GM18873 (cell line): ENCODE measurements around the gene LY6G6D.
A peak's percentile ranks its signal among the peaks of the same experiment; 100 is the strongest.

Experiments used
- ATAC-seq: cut with Tn5 transposase; IDR thresholded peaks from one replicate; pipeline ENCODE4 v1.9.1; 2021; ENCODE audit warnings: mild to moderate bottlenecking, moderate library complexity, moderate number of reproducible peaks; ENCODE audit not compliant: unreplicated experiment, low FRiP score

Gene LY6G6D, protein sequence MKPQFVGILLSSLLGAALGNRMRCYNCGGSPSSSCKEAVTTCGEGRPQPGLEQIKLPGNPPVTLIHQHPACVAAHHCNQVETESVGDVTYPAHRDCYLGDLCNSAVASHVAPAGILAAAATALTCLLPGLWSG

DNA sequence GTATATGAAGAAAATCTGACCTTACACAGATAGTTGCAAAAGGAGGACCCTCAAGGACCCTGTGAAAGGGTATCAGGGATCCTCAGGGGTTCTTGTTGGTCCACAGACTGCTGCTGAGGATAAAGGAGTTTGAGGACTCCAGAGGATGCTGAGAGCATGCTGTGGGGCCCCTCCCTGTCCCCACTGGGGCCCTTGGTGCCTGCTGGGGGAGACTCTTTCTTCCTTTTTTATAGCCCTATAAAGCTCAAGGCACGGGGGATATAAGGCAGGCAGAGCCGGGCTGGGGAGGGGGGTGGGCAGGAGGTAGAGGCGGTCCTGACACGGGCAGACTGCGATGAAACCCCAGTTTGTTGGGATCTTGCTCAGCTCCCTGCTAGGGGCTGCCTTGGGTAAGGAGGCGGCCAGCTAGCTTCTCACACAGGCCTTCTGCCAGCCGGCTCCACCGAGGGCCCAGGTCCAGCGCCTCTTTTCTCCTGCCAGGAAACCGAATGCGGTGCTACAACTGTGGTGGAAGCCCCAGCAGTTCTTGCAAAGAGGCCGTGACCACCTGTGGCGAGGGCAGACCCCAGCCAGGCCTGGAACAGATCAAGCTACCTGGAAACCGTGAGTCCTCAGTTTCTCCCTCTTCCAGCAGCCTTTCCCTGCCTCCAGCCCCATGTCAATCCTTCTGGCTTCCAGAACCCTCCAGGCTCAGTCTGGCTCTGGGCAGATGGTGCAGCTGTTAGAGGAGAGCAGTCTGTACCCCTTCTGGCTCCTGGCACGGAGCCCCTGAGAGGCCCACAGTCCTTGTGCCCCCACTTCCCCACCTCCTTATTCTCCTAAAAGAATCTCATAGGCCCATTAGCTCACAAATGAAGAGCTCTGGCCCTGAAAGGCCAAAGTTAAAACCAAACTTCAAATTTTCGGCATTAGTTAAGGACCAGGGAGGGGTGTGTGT, at the start of gene LY6G6D:
Gene LY6G6D (plus strand): TSS at position 327 of the 937 bp plus-strand sequence. CDS start 8 bp downstream, at position 335.
- no peak for ATAC-seq

DNA sequence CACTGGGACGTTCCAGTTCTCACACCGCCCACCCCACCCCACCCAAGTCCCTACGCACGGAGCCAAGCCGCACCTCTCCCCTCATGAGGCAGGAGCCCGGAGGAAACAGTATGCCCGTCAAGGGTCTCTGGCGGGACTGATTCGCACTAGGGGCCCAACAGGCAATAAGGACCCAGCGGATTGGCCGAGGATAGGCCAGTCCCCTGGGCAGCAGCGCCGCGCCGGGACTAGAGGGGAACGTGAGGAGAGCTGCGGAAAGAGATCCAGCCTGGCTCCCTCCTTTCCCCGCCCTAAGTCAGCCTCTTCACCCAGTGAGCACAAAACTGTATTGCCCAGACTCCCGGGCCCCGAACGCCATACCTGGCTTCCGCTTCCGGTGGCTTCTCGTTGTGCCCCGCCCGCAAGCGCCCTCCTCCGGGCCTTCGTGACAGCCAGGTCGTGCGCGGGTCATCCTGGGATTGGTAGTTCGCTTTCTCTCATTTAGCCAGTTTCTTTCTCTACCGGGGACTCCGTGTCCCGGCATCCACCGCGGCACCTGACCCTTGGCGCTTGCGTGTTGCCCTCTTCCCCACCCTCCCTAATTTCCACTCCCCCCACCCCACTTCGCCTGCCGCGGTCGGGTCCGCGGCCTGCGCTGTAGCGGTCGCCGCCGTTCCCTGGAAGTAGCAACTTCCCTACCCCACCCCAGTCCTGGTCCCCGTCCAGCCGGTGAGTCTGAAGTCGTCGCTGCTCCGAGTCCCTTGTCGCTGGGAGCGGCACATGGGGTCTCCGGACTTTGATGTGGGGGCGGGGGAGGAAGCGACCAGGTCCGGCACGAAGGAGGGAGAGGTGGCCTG, 49.4 kb upstream of the LY6G6D start, which contains the start of gene CSNK2B:
Gene CSNK2B (plus strand): TSS at position 580 of the 836 bp plus-strand sequence. CDS start 752 bp downstream, outside the sequence.
- ATAC-seq: peak; percentile 79

DNA sequence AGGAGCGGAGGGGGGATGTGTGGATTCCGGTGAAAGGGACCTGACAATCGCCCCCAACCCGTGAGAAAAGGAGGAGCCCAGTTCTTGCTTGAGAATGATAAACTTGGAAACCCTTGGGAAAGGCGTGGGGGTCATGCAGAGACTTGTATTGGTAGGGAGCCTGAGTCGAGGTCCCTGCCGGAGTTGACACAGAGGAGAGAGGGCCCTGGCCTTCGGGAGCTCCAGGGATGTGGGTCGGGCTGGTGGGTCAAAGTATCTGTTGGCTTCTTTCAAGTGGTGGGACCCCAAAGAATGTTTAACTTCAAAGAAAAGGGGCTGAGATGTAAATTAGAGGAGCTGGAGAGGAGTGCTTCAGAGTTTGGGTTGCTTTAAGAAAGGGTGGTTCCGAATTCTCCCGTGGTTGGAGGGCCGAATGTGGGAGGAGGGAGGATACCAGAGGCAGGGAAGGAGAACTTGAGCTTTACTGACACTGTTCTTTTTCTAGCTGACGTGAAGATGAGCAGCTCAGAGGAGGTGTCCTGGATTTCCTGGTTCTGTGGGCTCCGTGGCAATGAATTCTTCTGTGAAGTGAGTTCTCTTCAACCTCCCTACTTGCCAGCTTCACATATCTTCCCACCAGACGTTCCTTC, 48.7 kb upstream of the LY6G6D start:
- ATAC-seq: no peak

DNA sequence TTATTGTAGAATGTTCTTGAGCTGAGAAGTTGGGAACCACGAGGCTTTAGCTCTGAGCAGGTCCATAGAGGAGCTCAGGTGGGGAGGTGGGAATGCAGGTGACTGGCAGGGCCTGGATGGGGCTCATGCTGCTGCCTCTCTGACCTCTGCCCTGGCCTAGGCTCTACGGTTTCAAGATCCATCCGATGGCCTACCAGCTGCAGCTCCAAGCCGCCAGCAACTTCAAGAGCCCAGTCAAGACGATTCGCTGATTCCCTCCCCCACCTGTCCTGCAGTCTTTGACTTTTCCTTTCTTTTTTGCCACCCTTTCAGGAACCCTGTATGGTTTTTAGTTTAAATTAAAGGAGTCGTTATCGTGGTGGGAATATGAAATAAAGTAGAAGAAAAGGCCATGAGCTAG, 45.5 kb upstream of the LY6G6D start, which contains the start of gene LY6G5B:
Gene LY6G5B (plus strand): TSS at position 301 of the 400 bp plus-strand sequence. CDS start 975 bp downstream, outside the sequence.
- ATAC-seq: no peak

DNA sequence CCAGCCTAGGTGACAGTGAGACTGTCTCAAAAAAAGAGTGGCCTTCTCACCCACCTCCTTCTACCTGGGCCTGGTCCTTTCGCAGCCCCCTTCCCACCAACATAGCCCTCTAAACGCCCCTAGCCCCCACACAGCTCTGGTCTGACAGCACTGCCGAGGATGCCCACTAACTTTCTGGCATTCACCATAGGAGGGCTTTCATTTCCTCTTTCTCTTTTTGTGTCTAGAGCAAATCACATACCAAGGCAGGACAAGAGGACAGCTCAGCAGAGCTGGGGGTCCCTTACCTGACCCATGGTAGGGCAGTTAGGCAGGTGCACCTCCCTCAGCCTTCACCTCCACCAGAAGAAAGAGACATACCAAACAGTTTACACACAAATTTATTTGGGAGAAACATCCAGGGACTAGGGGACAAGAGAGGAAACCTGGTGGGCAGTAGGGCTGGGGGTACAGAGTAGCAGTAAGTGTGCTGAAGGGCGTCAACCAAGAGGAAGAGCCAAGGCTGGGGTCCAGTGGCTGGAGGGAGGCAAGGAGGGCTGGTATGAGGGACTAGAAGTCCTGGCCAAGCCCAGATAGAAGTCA, 38.7 kb upstream of the LY6G6D start:
- no peak for ATAC-seq

DNA sequence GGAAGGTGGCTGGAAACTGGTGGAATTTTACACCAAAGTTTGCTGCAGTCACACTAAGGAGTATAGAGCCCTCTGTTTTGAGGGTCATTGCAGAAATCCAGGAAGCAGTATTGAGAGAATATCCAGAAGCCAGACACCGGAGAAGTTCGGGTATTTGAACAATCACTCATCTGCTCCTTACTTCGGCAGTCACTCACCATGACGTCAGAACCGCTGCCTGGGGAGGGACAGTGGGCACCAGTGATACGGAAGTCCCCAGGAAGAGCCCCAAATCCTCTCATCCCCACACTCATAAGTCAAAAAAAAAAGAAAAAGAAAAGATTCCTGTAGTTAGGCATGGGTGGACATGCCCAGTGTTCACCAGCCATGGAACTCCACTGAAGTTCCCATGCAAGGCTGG, 38.2 kb upstream of the LY6G6D start:
- ATAC-seq: no peak

DNA sequence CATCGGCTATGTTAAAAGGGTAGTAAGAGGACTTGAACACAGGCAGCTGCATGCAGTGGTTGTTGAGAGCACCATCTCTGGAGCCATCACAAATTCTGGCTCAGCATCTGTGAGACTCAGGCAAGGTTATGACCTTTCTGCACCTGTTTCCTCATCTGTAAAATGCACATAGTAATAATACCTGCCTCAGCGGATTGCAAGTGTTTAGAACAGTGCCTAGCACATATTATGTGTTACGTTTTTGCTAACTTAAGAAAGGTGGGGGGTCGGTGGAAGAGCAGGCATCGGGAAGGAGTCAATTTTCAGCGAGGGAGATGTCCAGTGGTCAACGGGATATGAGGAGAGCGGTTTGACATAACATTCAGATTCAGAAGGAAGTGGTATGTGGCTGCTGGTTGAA, 37.2 kb upstream of the LY6G6D start:
- no peak for ATAC-seq

DNA sequence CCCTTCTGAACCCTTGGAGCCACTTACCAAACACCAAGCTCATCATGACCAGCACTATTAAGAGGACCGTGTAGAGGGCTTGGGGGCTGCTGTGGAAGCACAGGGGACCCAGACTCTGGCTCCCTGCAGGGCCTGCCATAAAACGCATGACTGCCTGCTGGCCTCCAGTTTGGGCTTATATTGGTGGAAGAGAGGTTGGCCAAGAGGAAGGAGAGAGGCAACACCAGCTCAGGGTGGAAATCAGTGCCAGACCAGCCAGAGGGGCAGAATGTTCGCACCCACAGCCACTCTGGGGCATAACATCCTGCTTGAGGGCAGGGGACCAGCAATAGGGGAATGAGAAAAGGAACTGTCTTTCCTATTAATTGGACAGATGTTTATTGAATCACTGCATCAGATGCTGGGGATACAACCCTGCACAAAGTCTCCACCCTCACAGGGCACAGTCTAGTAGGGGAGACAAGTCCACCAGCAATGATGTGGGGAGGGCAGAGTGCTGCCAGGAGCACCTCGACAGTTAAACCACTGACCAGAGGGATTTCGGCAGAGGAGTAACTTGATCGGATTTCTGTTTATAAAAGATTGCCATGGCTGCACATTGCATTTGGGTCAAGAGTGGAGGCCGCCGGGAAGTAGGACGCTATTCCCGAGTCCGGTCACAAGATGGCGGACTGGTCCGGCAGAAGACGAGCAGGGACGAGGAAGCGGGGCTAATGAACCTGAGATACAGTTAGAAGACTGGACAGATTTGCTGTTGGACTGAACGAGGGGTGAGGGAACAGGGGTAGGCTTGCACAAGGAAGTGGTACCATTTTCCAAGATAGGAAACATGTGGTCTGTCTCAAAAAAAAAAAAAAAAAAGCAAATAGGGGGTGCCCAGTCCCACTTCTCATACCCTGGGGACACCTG, 34.7 kb upstream of the LY6G6D start, which contains the start of gene LY6G5C:
Gene LY6G5C (minus strand): TSS at position 842 of the 909 bp plus-strand sequence. CDS start 694 bp downstream, at position 148.
- ATAC-seq: no peak

DNA sequence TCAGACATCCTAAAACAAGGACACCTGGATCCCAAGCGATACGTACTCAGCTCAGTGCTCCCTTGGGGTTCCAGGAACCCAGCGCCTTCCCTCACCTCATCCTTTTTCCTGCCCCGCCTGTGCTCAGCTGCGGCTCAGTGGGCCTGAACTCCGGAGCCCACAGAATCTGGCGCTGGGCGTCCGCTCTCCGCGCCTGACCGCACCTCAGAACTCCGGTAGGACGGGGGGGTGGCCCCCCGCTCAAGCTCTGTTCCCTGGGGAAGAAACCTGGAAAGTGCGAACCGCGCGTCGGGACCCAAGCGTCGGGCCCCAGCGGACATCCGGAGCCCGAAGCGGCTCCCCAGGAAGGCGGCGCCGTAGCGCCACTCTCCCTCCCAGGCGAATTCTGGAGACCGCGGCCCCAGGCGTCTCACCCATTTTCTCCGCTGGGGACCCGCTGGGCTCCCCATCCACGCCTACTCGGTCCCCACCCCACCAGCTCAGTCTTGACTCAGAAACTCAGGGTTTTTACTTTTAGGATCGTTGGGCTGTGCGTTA, 33.9 kb upstream of the LY6G6D start:
- no peak for ATAC-seq

DNA sequence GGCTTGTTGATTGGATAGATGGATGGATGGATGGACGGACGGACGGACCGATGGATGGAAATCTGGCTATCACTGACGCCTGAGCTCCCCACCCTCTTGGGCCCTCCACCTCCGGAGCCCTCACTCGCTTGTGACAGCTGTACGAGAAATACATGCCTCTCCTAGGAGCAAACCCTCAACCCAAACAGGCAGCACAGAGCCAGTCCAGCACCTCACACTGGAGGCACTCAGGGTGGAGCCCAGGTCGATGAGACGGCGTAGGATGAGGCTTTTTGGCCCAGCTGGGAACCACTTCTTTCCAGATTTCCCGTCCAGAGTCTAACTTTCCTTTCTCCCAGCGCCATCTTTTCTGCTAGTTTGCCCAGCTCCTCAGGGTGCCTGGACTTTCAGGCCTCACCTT, 31.6 kb upstream of the LY6G6D start:
- no peak for ATAC-seq

DNA sequence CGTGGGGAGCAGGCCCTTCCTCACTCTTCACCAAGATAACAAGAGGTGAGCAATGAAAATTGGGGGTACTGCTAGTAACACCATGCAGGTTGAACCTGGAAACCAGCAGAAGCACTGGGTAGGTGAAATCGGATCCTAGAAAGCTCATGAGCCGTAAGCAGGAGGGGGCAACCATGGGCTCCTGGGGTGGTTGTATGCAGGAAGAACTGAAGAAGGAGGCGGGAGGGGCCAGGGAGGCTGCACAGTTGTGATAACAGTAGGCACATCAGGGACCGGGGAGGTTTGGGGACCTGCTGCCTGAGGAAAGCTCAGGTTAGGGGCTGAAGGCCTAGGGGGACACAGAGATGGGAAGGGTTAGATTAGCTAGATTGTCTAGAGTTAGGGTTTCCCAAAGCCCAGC, 28.7 kb upstream of the LY6G6D start:
- ATAC-seq: no peak

DNA sequence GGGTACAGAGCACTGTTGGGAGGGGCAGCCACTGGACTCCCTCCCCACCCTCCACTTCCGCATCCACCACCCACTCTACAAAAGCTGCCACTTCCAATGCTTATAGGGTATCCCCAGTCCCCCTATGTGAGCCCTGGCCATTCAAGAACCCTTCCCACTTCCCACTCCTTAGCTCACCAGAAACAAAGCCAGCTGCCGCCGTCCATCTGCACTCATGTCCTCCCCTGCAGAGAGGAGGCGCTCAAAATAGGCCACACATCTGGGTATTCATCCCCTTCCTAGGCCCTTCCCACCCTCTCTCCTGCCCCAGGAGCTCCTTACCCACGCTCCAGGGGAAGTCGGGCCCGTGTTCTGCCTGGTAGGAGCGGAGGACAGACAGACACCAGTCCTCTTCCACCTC, 27.8 kb upstream of the LY6G6D start:
- ATAC-seq: no peak

DNA sequence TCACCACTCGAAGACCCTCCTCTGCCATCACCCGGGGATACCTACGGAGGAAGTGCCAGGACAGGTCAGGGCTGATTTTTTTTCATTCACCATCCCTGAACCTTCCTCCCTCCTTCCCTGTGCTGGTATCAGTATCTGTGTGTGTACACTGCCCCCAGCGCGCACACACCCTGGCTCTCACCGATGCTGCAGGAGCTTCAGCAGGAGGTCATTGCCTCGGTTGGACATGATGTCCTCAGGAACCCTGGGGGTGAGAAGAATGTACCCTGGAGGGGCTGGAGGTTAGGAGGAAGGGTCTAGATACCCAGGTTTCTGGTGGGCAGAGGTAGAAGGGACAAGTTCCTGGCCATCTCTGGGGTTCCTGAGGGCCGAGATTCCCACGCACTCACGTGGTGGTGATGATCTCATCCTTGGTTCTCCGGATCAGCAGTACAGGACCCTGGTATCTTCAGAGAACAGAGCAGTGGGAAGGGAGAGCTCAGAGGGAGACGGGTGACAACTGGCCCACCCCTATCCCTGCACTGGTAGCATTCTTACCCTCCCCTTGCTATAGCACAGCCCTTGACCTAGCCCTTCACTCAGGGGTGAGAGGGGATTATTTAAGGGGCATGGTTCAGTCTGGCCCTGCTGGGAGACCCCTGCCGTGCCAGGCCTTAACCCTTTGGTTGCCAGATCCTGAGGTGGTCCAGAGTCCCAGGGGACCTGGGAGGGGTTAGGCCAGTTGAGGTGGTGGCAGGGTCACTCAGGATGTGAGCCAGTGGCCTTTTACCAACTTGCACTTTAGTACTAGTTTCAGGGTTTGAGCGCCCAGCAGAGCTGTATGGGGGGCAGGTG, 27.1 kb upstream of the LY6G6D start:
- ATAC-seq: no peak

DNA sequence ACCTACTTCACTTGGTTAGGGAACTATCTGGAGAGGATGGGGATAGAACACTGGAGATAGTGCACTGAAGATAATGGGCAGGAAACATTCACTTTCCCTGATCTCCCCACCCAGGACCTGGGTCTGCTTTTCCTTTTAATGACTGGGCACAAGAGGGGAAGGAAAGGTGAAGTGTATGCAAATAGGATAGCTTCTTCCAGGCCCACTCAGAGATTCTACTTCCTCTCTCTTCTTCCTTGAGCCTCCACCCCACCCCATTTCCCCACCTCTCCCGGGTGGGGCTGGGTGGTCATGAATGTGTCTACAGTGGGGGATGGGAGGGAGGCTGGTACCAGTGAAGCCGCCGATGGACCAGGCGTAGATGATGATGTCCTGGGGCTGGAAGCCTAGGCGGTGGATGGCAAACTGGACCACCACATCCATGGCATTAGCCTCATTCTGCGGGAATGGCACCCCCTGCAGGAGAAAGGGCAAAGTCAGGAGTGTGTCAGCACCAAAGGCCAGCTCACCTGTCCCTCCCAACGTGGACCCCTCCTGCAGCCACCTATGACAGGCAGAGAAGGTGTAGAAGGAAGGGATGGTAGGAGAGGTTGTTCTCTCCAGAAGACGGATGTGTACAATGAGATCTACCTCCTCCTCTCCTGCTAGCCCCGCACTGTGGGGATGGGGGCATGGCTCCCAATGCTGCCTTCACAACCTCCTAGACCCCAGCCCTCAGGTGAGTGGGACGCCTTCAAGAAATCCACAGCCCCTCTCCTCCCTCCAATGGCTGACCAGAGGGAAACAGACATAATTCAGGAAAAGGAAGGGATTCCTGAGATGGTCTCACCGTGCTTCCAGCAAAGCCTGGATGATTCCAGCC, 25.7 kb upstream of the LY6G6D start:
- no peak for ATAC-seq

DNA sequence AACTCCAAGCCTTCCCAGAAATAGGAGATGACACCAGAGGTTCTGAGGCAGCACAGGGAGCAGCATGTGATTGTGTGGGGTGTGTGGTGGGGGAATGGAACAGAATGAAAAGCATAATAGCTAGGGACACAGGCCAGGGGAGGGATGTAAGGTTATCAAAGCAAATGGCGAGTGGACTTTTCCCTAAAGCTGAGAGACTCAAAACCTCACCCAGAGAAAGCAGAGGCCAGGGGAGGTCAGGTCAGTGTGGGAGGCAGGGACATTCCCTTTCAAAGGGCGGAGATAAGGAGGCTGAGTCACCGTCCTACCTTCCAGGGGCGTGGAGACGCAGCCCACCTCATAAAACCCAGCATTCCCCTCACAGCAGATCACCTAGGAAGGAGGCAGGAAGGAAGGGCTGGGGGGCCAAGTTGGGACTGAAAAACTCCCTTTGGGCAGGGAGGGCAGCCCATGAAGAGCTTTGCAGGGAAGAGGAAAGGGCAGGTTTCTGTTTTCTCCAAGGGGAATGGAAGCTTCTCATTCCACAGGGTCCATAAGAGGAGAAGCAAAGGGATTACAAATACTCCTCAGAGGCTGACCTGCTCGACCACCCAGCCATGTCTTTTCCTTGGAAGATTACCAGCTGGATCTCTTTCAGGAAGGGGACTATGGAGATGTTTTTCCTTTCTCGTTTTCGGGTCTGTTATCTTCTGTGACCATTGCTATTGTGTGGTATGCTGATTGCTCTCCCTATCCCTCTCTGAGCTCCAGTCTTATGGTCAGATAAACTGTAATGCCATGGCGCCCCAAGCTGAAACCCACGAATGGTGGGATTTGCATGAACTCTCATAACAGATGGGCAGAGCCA, 24.7 kb upstream of the LY6G6D start:
- no peak for ATAC-seq

DNA sequence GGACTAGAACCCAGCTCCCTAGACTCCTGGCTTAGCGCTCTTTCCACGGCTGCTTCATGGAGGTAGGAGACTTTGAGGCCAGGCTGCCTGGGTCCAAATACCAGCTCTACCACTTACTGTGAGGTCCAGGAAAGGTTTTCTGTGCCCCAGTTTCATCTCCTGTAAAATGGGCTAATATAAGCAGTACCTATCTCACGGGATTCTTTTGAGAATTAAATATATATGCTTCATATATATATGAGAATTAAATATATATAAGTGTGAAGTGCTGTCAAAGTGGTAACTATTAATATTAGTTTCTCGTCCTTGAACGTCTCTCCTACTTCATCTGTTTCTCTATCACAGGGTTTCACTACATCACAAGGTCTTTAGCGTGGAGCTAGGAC, 24.1 kb upstream of the LY6G6D start:
- ATAC-seq: no peak
